Measurements from ENCODE around the gene MYBPC2.

The MYBPC2 gene

DNA sequence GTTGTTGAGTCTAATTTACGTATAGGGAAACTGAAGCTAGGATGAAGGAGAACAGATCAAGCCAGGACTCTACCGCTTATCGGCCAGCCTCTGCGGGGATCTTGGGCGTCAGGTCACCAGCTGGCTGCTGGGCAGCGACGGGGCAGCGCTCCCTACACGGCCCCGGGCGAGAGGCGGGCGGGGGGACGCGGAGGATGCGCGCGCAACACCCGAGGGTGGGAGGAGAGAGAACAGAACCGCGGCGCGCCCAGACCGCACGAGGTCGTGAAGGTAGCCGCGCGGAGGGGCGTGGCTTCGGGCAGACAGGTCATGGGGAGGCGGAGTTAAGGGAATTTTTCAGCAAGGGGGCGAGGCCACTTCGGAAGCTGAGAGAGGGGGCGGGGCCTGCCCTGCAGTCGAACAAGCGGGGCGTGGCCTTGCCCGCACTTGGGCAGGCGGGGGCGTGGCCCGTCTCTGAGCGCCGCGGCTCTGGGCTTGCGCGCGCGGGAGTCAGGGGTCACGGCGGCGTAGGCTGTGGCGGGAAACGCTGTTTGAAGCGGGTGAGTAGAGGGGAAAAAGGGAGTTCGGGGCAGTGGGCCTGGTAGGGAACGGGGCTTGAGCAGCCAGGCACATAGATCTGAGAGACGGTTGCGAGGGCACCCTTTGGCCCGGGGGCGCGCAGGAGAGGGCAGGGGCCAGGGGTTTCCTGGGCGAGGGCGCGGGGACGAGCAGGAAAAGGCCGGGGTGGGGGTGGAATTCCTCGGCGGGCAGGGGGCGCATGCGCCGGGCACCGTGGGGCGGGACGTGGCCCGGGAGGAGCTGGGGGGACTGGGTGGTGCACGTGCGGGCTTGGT, 48.6 kb upstream of the MYBPC2 start, which contains the start of gene POLD1 (continued):
- TF ChIP-seq MZF1 (tag by site-specific recombination; IDR thresholded peaks at IDR 0.05; ENCODE audit: borderline replicate concordance) (no peak), ZNF629 (tag by site-specific recombination; IDR thresholded peaks at IDR 0.05) (peak; percentile 60), HOXD13 (CRISPR knock-in tag; IDR thresholded peaks at IDR 0.05; ENCODE audit: borderline replicate concordance) (no peak), ZNF426 (tag by site-specific recombination; IDR thresholded peaks at IDR 0.05) (no peak), ZNF596 (tag by site-specific recombination; IDR thresholded peaks at IDR 0.05) (no peak), ZNF830 (tag by site-specific recombination; IDR thresholded peaks at IDR 0.05; ENCODE audit: low read depth) (no peak), ZNF785 (tag by site-specific recombination; IDR thresholded peaks at IDR 0.05) (no peak), ZNF548 (tag by site-specific recombination; IDR thresholded peaks at IDR 0.05) (no peak), YY2 (tag by site-specific recombination; IDR thresholded peaks at IDR 0.05) (peak; percentile 50; the same call in 1 of the 2 replicates), GLI2 (tag by site-specific recombination; IDR thresholded peaks at IDR 0.05; ENCODE audit: borderline replicate concordance, low read depth) (no peak), ZNF521 (tag by site-specific recombination; IDR thresholded peaks at IDR 0.05) (no peak), ZNF214 (tag by site-specific recombination; IDR thresholded peaks at IDR 0.05; ENCODE audit: borderline replicate concordance) (no peak), TCF7L2 (IDR thresholded peaks at IDR 0.05; ENCODE audit: borderline replicate concordance, low read depth, low read length) (no peak), ZBTB17 (tag by site-specific recombination; IDR thresholded peaks at IDR 0.05) (peak; percentile 66), ZBTB8A (tag by site-specific recombination; IDR thresholded peaks at IDR 0.05) (peak; percentile 79), ZNF529 (tag by site-specific recombination; IDR thresholded peaks at IDR 0.05; ENCODE audit: insufficient replicate concordance) (no peak), IKZF3 (tag by site-specific recombination; IDR thresholded peaks at IDR 0.05) (peak; percentile 15; the same call in 1 of the 2 replicates), ZNF621 (tag by site-specific recombination; IDR thresholded peaks at IDR 0.05) (no peak), ZNF600 (tag by site-specific recombination; IDR thresholded peaks at IDR 0.05) (0 out of 2 replicates have a peak, but pooled peaks have one; percentile 49), ZNF549 (tag by site-specific recombination; IDR thresholded peaks at IDR 0.05) (no peak), ZNF114 (tag by site-specific recombination; IDR thresholded peaks at IDR 0.05) (no peak)
- TF ChIP-seq, protein P1, sequence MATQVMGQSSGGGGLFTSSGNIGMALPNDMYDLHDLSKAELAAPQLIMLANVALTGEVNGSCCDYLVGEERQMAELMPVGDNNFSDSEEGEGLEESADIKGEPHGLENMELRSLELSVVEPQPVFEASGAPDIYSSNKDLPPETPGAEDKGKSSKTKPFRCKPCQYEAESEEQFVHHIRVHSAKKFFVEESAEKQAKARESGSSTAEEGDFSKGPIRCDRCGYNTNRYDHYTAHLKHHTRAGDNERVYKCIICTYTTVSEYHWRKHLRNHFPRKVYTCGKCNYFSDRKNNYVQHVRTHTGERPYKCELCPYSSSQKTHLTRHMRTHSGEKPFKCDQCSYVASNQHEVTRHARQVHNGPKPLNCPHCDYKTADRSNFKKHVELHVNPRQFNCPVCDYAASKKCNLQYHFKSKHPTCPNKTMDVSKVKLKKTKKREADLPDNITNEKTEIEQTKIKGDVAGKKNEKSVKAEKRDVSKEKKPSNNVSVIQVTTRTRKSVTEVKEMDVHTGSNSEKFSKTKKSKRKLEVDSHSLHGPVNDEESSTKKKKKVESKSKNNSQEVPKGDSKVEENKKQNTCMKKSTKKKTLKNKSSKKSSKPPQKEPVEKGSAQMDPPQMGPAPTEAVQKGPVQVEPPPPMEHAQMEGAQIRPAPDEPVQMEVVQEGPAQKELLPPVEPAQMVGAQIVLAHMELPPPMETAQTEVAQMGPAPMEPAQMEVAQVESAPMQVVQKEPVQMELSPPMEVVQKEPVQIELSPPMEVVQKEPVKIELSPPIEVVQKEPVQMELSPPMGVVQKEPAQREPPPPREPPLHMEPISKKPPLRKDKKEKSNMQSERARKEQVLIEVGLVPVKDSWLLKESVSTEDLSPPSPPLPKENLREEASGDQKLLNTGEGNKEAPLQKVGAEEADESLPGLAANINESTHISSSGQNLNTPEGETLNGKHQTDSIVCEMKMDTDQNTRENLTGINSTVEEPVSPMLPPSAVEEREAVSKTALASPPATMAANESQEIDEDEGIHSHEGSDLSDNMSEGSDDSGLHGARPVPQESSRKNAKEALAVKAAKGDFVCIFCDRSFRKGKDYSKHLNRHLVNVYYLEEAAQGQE (tag by site-specific recombination; IDR thresholded peaks at IDR 0.05) = peak; percentile 21; the same call in 1 of the 2 replicates
- TF ChIP-seq, protein P2, sequence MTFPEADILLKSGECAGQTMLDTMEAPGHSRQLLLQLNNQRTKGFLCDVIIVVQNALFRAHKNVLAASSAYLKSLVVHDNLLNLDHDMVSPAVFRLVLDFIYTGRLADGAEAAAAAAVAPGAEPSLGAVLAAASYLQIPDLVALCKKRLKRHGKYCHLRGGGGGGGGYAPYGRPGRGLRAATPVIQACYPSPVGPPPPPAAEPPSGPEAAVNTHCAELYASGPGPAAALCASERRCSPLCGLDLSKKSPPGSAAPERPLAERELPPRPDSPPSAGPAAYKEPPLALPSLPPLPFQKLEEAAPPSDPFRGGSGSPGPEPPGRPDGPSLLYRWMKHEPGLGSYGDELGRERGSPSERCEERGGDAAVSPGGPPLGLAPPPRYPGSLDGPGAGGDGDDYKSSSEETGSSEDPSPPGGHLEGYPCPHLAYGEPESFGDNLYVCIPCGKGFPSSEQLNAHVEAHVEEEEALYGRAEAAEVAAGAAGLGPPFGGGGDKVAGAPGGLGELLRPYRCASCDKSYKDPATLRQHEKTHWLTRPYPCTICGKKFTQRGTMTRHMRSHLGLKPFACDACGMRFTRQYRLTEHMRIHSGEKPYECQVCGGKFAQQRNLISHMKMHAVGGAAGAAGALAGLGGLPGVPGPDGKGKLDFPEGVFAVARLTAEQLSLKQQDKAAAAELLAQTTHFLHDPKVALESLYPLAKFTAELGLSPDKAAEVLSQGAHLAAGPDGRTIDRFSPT (tag by site-specific recombination; IDR thresholded peaks at IDR 0.05) = peak; percentile 89
- TF ChIP-seq, protein P3, sequence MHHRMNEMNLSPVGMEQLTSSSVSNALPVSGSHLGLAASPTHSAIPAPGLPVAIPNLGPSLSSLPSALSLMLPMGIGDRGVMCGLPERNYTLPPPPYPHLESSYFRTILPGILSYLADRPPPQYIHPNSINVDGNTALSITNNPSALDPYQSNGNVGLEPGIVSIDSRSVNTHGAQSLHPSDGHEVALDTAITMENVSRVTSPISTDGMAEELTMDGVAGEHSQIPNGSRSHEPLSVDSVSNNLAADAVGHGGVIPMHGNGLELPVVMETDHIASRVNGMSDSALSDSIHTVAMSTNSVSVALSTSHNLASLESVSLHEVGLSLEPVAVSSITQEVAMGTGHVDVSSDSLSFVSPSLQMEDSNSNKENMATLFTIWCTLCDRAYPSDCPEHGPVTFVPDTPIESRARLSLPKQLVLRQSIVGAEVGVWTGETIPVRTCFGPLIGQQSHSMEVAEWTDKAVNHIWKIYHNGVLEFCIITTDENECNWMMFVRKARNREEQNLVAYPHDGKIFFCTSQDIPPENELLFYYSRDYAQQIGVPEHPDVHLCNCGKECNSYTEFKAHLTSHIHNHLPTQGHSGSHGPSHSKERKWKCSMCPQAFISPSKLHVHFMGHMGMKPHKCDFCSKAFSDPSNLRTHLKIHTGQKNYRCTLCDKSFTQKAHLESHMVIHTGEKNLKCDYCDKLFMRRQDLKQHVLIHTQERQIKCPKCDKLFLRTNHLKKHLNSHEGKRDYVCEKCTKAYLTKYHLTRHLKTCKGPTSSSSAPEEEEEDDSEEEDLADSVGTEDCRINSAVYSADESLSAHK (tag by site-specific recombination; IDR thresholded peaks at IDR 0.05) = peak; percentile 61; the same call in 1 of the 2 replicates
- TF ChIP-seq, protein P4, sequence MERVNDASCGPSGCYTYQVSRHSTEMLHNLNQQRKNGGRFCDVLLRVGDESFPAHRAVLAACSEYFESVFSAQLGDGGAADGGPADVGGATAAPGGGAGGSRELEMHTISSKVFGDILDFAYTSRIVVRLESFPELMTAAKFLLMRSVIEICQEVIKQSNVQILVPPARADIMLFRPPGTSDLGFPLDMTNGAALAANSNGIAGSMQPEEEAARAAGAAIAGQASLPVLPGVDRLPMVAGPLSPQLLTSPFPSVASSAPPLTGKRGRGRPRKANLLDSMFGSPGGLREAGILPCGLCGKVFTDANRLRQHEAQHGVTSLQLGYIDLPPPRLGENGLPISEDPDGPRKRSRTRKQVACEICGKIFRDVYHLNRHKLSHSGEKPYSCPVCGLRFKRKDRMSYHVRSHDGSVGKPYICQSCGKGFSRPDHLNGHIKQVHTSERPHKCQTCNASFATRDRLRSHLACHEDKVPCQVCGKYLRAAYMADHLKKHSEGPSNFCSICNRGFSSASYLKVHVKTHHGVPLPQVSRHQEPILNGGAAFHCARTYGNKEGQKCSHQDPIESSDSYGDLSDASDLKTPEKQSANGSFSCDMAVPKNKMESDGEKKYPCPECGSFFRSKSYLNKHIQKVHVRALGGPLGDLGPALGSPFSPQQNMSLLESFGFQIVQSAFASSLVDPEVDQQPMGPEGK (tag by site-specific recombination; IDR thresholded peaks at IDR 0.05) = peak; percentile 87
- TF ChIP-seq, protein P5, sequence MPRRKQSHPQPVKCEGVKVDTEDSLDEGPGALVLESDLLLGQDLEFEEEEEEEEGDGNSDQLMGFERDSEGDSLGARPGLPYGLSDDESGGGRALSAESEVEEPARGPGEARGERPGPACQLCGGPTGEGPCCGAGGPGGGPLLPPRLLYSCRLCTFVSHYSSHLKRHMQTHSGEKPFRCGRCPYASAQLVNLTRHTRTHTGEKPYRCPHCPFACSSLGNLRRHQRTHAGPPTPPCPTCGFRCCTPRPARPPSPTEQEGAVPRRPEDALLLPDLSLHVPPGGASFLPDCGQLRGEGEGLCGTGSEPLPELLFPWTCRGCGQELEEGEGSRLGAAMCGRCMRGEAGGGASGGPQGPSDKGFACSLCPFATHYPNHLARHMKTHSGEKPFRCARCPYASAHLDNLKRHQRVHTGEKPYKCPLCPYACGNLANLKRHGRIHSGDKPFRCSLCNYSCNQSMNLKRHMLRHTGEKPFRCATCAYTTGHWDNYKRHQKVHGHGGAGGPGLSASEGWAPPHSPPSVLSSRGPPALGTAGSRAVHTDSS (tag by site-specific recombination; IDR thresholded peaks at IDR 0.05) = no peak
